ENCODE data around the gene PLEK. TPM values are rescaled to one million over a fixed set of nuclear protein-coding genes. Genes with fewer than 3 reads are reported as not detected.

Gene PLEK
- total RNA-seq, 2 experiments from 2014 or later, result 0.60 to 0.89 TPM

DNA sequence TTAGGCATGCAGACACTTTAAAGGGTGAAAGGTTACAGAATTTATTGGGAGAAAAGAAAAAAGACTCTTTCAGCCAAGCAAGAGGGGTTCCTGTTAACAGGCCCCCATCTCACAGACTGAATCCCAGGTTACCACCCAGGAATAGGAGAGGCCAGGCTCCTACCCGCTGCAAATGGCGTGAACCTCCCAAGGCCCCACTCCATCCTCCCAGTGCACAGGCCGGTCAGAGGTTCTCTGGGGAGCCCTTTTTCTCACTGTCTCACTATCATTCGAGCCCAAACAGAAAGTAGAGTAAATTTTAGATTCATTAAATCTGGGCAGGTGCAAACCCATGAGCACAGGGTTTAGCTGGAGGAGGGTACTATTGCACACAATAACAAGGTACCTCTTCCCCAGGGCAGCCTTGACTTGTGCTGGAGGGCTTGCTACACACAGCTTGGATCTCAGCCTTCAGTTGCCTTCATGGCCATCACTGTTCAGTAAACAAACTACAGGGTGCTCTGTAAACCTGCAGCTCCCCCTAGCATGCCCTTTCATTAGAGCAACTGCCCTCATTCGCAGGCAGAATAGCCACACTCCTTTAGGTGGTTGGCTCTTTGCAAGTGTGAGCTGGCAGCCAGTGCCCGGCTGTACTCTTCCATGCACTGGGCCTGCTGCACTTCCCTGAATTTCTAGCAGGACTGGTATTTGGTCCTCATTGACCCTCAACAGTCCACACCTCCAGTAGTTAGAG lies 7.3 kb upstream of the PLEK start:
- H3K9me3 Mint-ChIP-seq (ENCODE audit: low read depth), result no peaks in the 10 kb centered on the region
- H3K4me3 Mint-ChIP-seq, result no peak overlapping the region
- H3K4me1 Mint-ChIP-seq, result peaks cover 8% of the 10 kb centered on the region
- intact Hi-C loops (cut with DNase I, micrococcal nuclease), result no loop called here
- ChIA-PET CTCF (interaction anchor here (1.1 to 2.8 kb wide), 2 partner anchors 83 to 105 kb away, joined by 5 to 16 read pairs; no protein-coding TSS in a partner anchor), POLR2A (no interaction called here)
- no peaks in the 10 kb centered on the region for H3K36me3 Mint-ChIP-seq (ENCODE audit: low read depth)
- DNase-seq (no peak), ATAC-seq (no peak)
- H3K27me3 Mint-ChIP-seq, result no peaks in the 10 kb centered on the region
- no peak overlapping the region for H3K27ac Mint-ChIP-seq

DNA sequence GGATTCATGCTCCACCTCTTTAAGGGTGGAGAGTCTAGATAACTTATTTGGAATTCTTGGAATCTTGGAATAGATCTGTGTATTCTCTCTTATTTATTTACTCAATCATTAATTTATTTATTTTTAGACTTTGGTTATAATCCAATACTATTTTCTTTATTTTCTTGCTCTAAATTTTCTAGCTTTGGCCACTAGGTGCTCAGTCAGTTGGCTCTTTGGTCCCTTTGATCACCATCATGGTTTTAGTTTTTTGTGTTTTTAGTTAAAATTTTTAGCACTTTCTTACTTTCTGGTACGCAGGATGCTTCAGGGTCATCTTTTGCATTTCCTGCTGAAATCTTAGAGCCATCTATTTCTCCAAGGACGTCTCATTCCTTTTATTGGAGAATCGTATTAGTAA lies 5.2 kb upstream of the PLEK start:
- Mint-ChIP-seq H3K4me1 (peaks cover 8% of the 10 kb centered on the region), H3K27me3 (peaks cover 7% of the 10 kb centered on the region)
- CTCF ChIA-PET, result interaction anchor here (0.6 to 3.0 kb wide), 5 partner anchors 12 to 546 kb away, joined by 3 to 37 read pairs (median 4); no protein-coding TSS in a partner anchor

DNA sequence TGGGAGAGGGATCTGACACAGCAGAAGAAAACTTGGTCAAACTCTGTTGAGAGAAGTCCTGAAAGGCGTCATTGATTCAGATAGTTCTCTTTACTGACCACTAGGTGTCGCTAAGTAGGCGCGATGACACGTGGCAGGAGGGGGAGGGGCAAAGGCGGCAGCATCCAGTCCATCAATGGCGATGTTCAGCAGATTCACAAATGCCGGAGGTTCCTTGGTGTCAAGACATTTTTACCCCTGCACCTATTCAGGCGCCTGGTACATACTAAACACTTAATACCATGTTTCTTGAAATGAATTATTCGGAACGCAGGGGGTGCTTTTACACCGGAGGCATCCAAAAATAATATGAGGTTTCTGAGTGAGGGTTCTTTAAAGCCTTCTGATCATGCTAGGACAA lies 3.0 kb upstream of the PLEK start:
- Mint-ChIP-seq H3K4me1 (peaks cover 11% of the 10 kb centered on the region), H3K4me3 (peak overlapping the region; percentile 17)

More for the DNA sequence above, 5.2 kb upstream of the PLEK start:
- no peak overlapping the region for H3K27ac Mint-ChIP-seq
- no peak overlapping the region for H3K4me3 Mint-ChIP-seq
- H3K9me3 Mint-ChIP-seq (ENCODE audit: low read depth), result no peaks in the 10 kb centered on the region
- POLR2A ChIA-PET, result no interaction called here
- no peak for DNase-seq
- intact Hi-C loops (cut with DNase I, micrococcal nuclease), result no loop called here
- no peak for ATAC-seq
- no peaks in the 10 kb centered on the region for H3K36me3 Mint-ChIP-seq (ENCODE audit: low read depth)

DNA sequence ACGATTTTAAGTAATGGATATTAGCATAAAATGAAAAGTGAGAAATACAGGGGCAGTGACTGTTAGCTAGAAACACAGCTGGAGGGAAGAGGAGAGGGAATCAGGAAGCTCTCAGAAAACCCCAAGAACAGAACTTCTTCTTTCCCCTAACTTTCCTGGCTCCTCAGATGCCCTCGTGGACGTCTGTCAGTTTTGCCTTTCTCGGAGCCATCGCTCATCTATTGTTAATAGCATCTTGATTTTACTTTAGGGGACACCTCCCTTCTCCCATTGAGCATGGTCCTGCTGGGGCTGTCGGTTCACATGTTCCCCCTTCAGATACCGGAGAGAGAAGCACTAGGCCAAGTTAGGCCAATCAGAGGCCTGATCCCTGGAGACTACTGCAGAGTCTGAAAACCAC lies 2.3 kb upstream of the PLEK start:
- H3K4me1 Mint-ChIP-seq, result peaks cover 11% of the 10 kb centered on the region
- POLR2A ChIA-PET, result no interaction called here

More for the DNA sequence above, 3.0 kb upstream of the PLEK start:
- ATAC-seq (peak; percentile 92), DNase-seq (peak; percentile 91)
- H3K27me3 Mint-ChIP-seq, result peaks cover 15% of the 10 kb centered on the region
- H3K36me3 Mint-ChIP-seq (ENCODE audit: low read depth), result no peaks in the 10 kb centered on the region
- intact Hi-C loops (cut with DNase I, micrococcal nuclease), result loop anchor here (1.0 kb wide), 1 partner anchor 79 kb away; no protein-coding TSS in a partner anchor
- ChIA-PET POLR2A (no interaction called here), CTCF (interaction anchor here (0.6 to 1.0 kb wide), 3 partner anchors 15 to 1941 kb away, joined by 3 to 4 read pairs (median 3); no protein-coding TSS in a partner anchor)
- no peaks in the 10 kb centered on the region for H3K9me3 Mint-ChIP-seq (ENCODE audit: low read depth)
- H3K27ac Mint-ChIP-seq, result peak overlapping the region; percentile 40

DNA sequence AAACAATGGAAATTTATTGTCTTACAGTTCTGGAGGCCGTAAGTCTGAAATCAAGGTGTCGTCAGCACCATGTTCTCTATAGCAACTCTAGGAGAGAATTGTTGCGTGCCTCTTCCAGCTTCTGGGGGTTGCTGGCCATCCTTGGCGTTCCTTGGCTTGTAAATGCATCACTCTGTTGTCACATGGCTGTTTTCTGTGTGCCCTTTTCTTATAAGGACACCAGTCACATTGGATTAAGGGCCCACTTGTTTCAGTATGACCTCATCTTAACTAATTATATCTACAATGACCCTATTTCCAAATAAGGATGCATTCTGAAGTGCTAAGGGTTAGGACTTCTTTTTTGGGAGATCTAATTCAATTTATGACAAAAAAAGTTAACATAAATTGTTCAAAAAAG lies 1.4 kb upstream of the PLEK start:
- DNase-seq (no peak), ATAC-seq (no peak)
- ChIA-PET CTCF (interaction anchor here (0.7 to 1.4 kb wide), 3 partner anchors 8 to 78 kb away, joined by 3 to 4 read pairs (median 3); no protein-coding TSS in a partner anchor), POLR2A (no interaction called here)
- intact Hi-C loops (cut with DNase I, micrococcal nuclease), result no loop called here
- H3K4me1 Mint-ChIP-seq, result peaks cover 11% of the 10 kb centered on the region
- no peaks in the 10 kb centered on the region for H3K9me3 Mint-ChIP-seq (ENCODE audit: low read depth)
- no peak overlapping the region for H3K27ac Mint-ChIP-seq
- no peak overlapping the region for H3K4me3 Mint-ChIP-seq
- peaks cover 16% of the 10 kb centered on the region for H3K27me3 Mint-ChIP-seq
- no peaks in the 10 kb centered on the region for H3K36me3 Mint-ChIP-seq (ENCODE audit: low read depth)

More for the DNA sequence above, 2.3 kb upstream of the PLEK start:
- no peaks in the 10 kb centered on the region for H3K36me3 Mint-ChIP-seq (ENCODE audit: low read depth)
- H3K4me3 Mint-ChIP-seq, result no peak overlapping the region
- peaks cover 15% of the 10 kb centered on the region for H3K27me3 Mint-ChIP-seq
- intact Hi-C loops (cut with DNase I, micrococcal nuclease), result loop anchor here (1.0 kb wide), 1 partner anchor 79 kb away; no protein-coding TSS in a partner anchor
- H3K27ac Mint-ChIP-seq, result no peak overlapping the region
- H3K9me3 Mint-ChIP-seq (ENCODE audit: low read depth), result no peaks in the 10 kb centered on the region
- CTCF ChIA-PET, result interaction anchor here (0.6 to 1.4 kb wide), 4 partner anchors 9 to 1940 kb away, joined by 3 to 4 read pairs (median 4); no protein-coding TSS in a partner anchor
- no peak for ATAC-seq
- no peak for DNase-seq

DNA sequence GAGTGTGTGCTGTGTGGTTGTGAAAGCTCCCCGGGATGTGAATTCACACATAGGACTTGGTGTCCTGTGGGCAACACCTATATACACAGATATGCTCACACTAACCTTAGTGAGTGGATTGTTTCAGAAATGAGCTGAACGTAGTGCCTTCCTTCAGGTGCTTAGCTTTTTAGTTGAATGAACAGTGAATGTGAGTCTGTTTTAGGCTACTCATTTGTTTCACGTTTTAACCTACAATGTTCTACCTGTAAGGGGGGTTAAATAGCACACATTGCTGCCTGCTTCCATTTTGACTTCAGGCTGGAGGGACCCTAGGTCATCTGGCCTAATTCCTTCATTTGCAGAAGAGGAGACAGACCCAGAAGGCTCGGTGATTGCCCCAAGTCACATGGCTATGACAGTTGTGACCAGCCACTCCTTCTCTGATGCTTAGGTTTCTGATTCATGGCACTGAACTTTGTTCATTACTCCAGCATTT lies 1.0 kb downstream of the PLEK start:
- POLR2A ChIA-PET, result no interaction called here
- Mint-ChIP-seq H3K9me3 (ENCODE audit: low read depth) (no peaks in the 10 kb centered on the region), H3K27me3 (peaks cover 19% of the 10 kb centered on the region), H3K36me3 (ENCODE audit: low read depth) (no peaks in the 10 kb centered on the region), H3K4me1 (peaks cover 11% of the 10 kb centered on the region), H3K4me3 (no peak overlapping the region), H3K27ac (no peak overlapping the region)
- ATAC-seq, result no peak
- intact Hi-C loops (cut with DNase I, micrococcal nuclease), result no loop called here
- CTCF ChIA-PET, result interaction anchor here (0.7 to 3.4 kb wide), 2 partner anchors 76 to 83 kb away, joined by 3 to 19 read pairs; no protein-coding TSS in a partner anchor
- DNase-seq, result no peak

DNA sequence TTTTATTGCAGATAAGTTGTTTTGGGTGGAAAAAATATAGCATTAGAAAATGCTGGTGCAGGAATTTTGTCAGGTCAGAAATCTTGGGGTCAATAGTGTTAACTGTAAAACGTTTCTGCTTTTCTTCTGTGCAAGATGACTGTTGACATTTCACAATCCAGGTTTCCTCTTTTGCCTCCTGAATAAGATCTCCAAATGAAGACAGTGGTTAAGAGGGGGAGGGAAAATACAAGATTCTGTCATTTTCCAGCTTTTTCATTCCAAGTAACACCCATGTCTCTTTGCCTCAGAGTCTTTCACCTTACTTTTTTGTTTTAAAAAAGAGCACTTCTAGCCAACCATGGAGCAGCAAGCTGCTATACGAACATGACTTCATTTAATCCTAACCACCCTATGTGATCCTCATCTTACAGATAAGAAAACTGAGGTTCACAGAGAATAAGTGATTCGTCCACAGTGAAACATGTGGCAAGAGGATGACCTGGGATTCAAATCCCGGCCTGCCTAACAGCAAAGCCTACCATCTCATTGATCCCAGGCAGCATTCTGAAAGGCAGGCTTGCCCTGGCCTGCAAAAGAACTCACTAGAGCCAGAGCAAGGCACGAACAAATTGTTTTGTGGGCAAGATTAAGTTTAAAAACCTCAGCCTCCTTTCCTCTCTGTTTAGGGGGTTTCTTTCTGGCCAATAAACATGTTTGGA lies 3.0 kb downstream of the PLEK start:
- DNase-seq (no peak), ATAC-seq (no peak)
- Mint-ChIP-seq H3K27ac (no peak overlapping the region), H3K36me3 (ENCODE audit: low read depth) (no peaks in the 10 kb centered on the region), H3K4me3 (no peak overlapping the region), H3K4me1 (peaks cover 7% of the 10 kb centered on the region), H3K27me3 (peaks cover 23% of the 10 kb centered on the region), H3K9me3 (ENCODE audit: low read depth) (no peaks in the 10 kb centered on the region)
- CTCF ChIA-PET, result interaction anchor here (0.5 to 3.4 kb wide), 2 partner anchors 74 to 423 kb away, joined by 3 to 19 read pairs; no protein-coding TSS in a partner anchor
- intact Hi-C loops (cut with DNase I, micrococcal nuclease), result no loop called here
- POLR2A ChIA-PET, result no interaction called here

DNA sequence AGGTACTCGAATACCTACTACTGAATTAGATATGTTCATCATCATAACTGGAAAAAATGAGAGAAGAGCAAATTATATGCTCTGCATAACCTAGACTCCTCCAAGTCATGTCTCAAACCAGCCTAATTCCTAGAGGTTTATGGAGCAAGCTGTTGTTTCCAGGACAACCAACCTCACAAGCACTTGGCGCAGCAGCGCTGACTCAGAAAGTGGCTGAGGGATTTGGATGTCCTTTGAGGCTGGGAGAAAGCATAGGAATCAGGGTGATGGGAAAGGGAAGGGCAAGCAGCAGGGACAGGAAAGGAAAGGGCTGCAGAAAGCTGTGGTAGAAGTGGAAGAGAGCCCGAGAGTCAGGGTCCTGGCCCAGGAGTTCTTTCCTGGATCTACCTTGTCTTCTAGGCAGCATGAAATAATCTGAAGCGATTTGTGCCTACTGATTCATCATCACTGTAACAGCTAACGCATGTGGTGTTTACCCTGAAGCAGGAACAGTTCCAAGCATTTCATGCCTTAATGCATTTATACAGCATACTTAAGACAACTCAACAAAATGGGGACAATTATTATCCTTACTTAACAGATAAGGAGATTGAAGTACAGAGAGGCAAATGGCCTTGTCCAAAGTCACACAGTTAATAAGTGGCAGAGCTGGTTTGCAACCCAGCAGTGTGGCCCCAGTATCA lies 3.7 kb downstream of the PLEK start:
- Mint-ChIP-seq H3K4me3 (no peak overlapping the region), H3K36me3 (ENCODE audit: low read depth) (no peaks in the 10 kb centered on the region), H3K27ac (no peak overlapping the region), H3K27me3 (peaks cover 22% of the 10 kb centered on the region), H3K9me3 (ENCODE audit: low read depth) (no peaks in the 10 kb centered on the region), H3K4me1 (peaks cover 7% of the 10 kb centered on the region)
- intact Hi-C loops (cut with DNase I, micrococcal nuclease), result no loop called here
- CTCF ChIA-PET, result interaction anchor here (0.5 kb wide), 1 partner anchor 422 kb away, joined by 3 read pairs; no protein-coding TSS in a partner anchor
- DNase-seq, result no peak
- no peak for ATAC-seq
- POLR2A ChIA-PET, result no interaction called here

DNA sequence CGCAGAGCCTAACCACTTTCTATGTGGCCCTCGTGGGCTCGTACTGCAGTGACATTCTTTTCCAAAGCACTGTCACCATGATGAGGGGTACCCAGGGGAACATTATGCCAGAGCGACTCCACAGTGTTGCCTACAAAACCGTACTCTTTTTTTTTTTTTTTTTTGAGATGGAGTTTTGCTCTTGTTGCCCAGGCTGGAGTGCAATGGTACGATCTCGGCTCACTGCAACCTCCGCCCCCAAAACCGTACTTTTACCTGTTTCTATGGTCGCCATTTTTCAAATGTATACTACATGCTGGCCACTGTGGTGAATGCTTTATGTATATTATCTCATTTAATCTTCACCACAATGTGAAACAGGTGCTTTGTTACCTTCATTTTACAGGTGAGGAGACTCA lies 4.3 kb downstream of the PLEK start:
- Mint-ChIP-seq H3K27ac (no peak overlapping the region), H3K4me1 (peaks cover 7% of the 10 kb centered on the region), H3K27me3 (peaks cover 16% of the 10 kb centered on the region), H3K36me3 (ENCODE audit: low read depth) (no peaks in the 10 kb centered on the region), H3K4me3 (no peak overlapping the region), H3K9me3 (ENCODE audit: low read depth) (no peaks in the 10 kb centered on the region)
- DNase-seq, result no peak
- POLR2A ChIA-PET, result no interaction called here
- intact Hi-C loops (cut with DNase I, micrococcal nuclease), result no loop called here
- CTCF ChIA-PET, result no interaction called here
- no peak for ATAC-seq

DNA sequence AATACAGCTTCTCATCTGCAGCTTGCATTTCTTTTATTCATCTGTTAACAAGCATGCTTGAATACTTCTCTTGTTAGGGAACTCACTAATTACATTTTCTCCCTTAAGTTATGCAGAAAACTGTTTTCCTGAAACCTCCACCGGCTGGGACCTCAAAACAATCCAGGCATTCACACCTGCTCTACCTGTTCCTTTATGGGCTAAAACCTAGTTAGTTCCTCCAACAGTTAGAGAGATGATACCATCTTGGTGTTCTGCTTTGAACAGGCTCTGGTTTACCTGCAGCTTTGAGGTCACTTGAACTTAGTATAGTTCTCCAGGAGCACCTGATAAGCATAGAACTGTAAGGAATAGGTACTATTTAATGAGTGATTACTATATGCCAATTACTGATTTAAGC lies 6.1 kb downstream of the PLEK start:
- Mint-ChIP-seq H3K36me3 (ENCODE audit: low read depth) (no peaks in the 10 kb centered on the region), H3K4me3 (no peak overlapping the region), H3K27ac (no peak overlapping the region), H3K9me3 (ENCODE audit: low read depth) (no peaks in the 10 kb centered on the region), H3K4me1 (peaks cover 4% of the 10 kb centered on the region), H3K27me3 (peaks cover 12% of the 10 kb centered on the region)
- no peak for ATAC-seq
- DNase-seq, result no peak
- intact Hi-C loops (cut with DNase I, micrococcal nuclease), result no loop called here
- ChIA-PET CTCF (interaction anchor here (1.1 to 2.1 kb wide), 2 partner anchors 10 to 82 kb away, joined by 3 to 6 read pairs; no protein-coding TSS in a partner anchor), POLR2A (no interaction called here)

DNA sequence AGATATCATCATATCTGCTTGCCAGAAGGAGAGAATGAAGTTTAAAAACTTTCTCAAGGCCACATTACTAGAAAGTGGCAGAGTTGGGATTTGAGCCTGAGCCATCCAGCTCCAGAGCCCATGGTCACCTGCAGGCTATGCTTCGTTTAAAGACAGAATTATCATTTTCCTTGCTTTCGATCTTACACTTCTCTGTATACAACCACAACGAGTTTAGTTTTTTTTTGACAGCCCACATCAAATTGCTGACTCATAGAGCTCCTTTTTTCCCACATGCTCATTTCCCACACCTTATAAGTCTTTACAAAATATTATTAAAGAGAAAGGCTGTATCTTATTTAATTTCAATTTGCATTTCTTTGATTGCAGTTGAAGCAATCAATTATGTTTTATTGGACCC lies 6.5 kb downstream of the PLEK start:
- CTCF ChIA-PET, result interaction anchor here (0.8 to 2.1 kb wide), 3 partner anchors 9 to 83 kb away, joined by 3 to 6 read pairs (median 3); no protein-coding TSS in a partner anchor
- POLR2A ChIA-PET, result no interaction called here
- no peak for ATAC-seq

More for the DNA sequence above, 6.5 kb downstream of the PLEK start:
- peaks cover 4% of the 10 kb centered on the region for H3K4me1 Mint-ChIP-seq
- no peaks in the 10 kb centered on the region for H3K9me3 Mint-ChIP-seq (ENCODE audit: low read depth)
- DNase-seq, result no peak
- peaks cover 11% of the 10 kb centered on the region for H3K27me3 Mint-ChIP-seq
- intact Hi-C loops (cut with DNase I, micrococcal nuclease), result no loop called here
- no peak overlapping the region for H3K27ac Mint-ChIP-seq
- H3K36me3 Mint-ChIP-seq (ENCODE audit: low read depth), result no peaks in the 10 kb centered on the region
- no peak overlapping the region for H3K4me3 Mint-ChIP-seq
